ENCODE results near the gene AKT2.
"Not testable (repeated sequence)": the region's sequence is repeated elsewhere in the genome, so short reads cannot be mapped to it uniquely, and the experiment has no call there.

GRCh38 chr19:40333083-40333482 is 47.9 kb upstream of the AKT2 start:
- TF ChIP-seq CTCF (conservative IDR thresholded peaks at IDR 0.05; ENCODE audit: low read depth, low read length); EZH2 (IDR thresholded peaks at IDR 0.05; ENCODE audit: borderline replicate concordance, low read depth, low read length, poor library complexity, severe bottlenecking): not testable (repeated sequence)
